Prostate gland (tissue), 2 donors: ENCODE measurements around the gene PREPL.

Experiments used
- POLR2A ChIP-seq: fragments of 450-650 bp; IDR thresholded peaks from one replicate; pipeline ENCODE4 v1.6.1; 2016; ENCODE audit warnings: antibody characterized with exemption, mild to moderate bottlenecking
- POLR2AphosphoS5 ChIP-seq: sonication (generic); formaldehyde crosslinking; IDR thresholded peaks from one replicate; pipeline ENCODE4 v1.6.1; 2017; ENCODE audit warnings: antibody characterized with exemption
- TF ChIP-seq, protein P1 (sequence below), 4 experiments: fragments of 200-600 bp in 2 of 4; fragments of 450-650 bp in 2 of 4; sonication (generic) in 2 of 4; IDR thresholded peaks; 1 replicate in 3 of 4; 2 replicates in 1 of 4; pipeline ENCODE4 v1.5.1; 2016 to 2019; ENCODE audit warnings: antibody characterized with exemption in 4 of 4, mild to moderate bottlenecking in 2 of 4, moderate library complexity in 2 of 4

DNA sequence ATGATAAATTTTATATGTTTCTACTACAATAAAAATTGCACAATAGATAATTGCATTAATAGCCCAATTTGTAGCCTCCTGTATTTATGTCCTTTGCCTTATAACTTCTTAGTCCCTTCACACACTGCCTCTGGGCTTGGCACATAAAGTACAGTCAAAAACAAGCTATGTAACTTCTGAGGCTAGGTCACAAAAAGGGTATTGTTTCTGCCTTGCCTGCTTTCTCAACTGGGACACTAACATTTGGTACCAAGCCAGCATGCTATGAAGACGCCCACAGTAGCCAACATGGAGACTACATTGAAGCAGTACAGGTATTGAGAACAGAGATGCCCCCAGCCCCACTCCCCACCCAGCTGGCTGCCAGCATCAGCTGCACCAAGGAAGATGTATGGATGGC, 91.5 kb downstream of the PREPL start:
- TF ChIP-seq, protein P1, sequence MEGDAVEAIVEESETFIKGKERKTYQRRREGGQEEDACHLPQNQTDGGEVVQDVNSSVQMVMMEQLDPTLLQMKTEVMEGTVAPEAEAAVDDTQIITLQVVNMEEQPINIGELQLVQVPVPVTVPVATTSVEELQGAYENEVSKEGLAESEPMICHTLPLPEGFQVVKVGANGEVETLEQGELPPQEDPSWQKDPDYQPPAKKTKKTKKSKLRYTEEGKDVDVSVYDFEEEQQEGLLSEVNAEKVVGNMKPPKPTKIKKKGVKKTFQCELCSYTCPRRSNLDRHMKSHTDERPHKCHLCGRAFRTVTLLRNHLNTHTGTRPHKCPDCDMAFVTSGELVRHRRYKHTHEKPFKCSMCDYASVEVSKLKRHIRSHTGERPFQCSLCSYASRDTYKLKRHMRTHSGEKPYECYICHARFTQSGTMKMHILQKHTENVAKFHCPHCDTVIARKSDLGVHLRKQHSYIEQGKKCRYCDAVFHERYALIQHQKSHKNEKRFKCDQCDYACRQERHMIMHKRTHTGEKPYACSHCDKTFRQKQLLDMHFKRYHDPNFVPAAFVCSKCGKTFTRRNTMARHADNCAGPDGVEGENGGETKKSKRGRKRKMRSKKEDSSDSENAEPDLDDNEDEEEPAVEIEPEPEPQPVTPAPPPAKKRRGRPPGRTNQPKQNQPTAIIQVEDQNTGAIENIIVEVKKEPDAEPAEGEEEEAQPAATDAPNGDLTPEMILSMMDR (IDR thresholded peaks at IDR 0.05): no peak
- TF ChIP-seq POLR2A (no peak), POLR2AphosphoS5 (no peak)
